ENCODE data around the gene UST. TPM values are rescaled to one million over a fixed set of nuclear protein-coding genes. Genes with fewer than 3 reads are reported as not detected.

Gene UST
- total RNA-seq, 1 donor from 2014 or later, result 33.3 TPM

- no peak overlapping the region for H3K4me3 ChIP-seq
- peaks cover 23% of the 10 kb centered on the region for H4K20me1 ChIP-seq (ENCODE audit: low read depth)
- no peak overlapping the region for H3K27ac ChIP-seq
- peaks cover 14% of the 10 kb centered on the region for H3K4me1 ChIP-seq
- Mint-ChIP-seq H3K4me3 (no peak overlapping the region), H3K9me3 (no peaks in the 10 kb centered on the region), H3K4me1 (peaks cover 11% of the 10 kb centered on the region), H3K27me3 (ENCODE audit: insufficient read depth, low read depth) (no peaks in the 10 kb centered on the region), H3K36me3 (peaks cover 3% of the 10 kb centered on the region), H3K27ac (no peak overlapping the region)
- H3K79me2 ChIP-seq (ENCODE audit: low read depth), result peaks cover 26% of the 10 kb centered on the region
- no peaks in the 10 kb centered on the region for H3K27me3 ChIP-seq
- H2AFZ ChIP-seq (replicated peaks), result no peak overlapping the region
- no peak overlapping the region for H3K9ac ChIP-seq
- no peaks in the 10 kb centered on the region for H3K9me3 ChIP-seq (ENCODE audit: low read depth)
- no peaks in the 10 kb centered on the region for H3F3A ChIP-seq (ENCODE audit: low read depth)
- TF ChIP-seq EZH2 (IDR thresholded peaks at IDR 0.05) (no peak), EZH2phosphoT487 (IDR thresholded peaks at IDR 0.05) (no peak), CTCF (IDR thresholded peaks at IDR 0.05) (no peak)
- DNase-seq (ENCODE audit: low spot score), result no peak
- no peaks in the 10 kb centered on the region for H3K36me3 ChIP-seq
- H3K4me2 ChIP-seq, result no peak overlapping the region
Measured at GRCh38 chr6:148932208-148932607, 185.4 kb downstream of the UST start.

- H3K27me3 ChIP-seq, result no peaks in the 10 kb centered on the region
- H3K4me2 ChIP-seq, result no peak overlapping the region
- peaks cover 14% of the 10 kb centered on the region for H3K4me1 ChIP-seq
- no peak overlapping the region for H3K4me3 ChIP-seq
- no peak overlapping the region for H3K27ac ChIP-seq
- no peaks in the 10 kb centered on the region for H3F3A ChIP-seq (ENCODE audit: low read depth)
- no peak for DNase-seq (ENCODE audit: low spot score)
- TF ChIP-seq EZH2 (IDR thresholded peaks at IDR 0.05), result no peak
- TF ChIP-seq CTCF (IDR thresholded peaks at IDR 0.05), result no peak
- TF ChIP-seq EZH2phosphoT487 (IDR thresholded peaks at IDR 0.05), result no peak
- no peaks in the 10 kb centered on the region for H3K9me3 ChIP-seq (ENCODE audit: low read depth)
- H3K36me3 Mint-ChIP-seq, result peaks cover 3% of the 10 kb centered on the region
- no peaks in the 10 kb centered on the region for H3K27me3 Mint-ChIP-seq (ENCODE audit: insufficient read depth, low read depth)
- no peak overlapping the region for H3K27ac Mint-ChIP-seq
- no peaks in the 10 kb centered on the region for H3K9me3 Mint-ChIP-seq
- no peaks in the 10 kb centered on the region for H3K36me3 ChIP-seq
- no peak overlapping the region for H3K9ac ChIP-seq
- no peak overlapping the region for H3K4me3 Mint-ChIP-seq
- peaks cover 23% of the 10 kb centered on the region for H4K20me1 ChIP-seq (ENCODE audit: low read depth)
- H2AFZ ChIP-seq (replicated peaks), result no peak overlapping the region
- peaks cover 11% of the 10 kb centered on the region for H3K4me1 Mint-ChIP-seq
- peaks cover 26% of the 10 kb centered on the region for H3K79me2 ChIP-seq (ENCODE audit: low read depth)
Measured at GRCh38 chr6:148932731-148933130, 185.9 kb downstream of the UST start.

GRCh38 chr6:148934539-148934938 lies 187.7 kb downstream of the UST start:
- Mint-ChIP-seq H3K27me3 (ENCODE audit: insufficient read depth, low read depth) (no peaks in the 10 kb centered on the region), H3K9me3 (no peaks in the 10 kb centered on the region), H3K4me1 (peaks cover 11% of the 10 kb centered on the region), H3K4me3 (no peak overlapping the region), H3K27ac (no peak overlapping the region), H3K36me3 (peaks cover 3% of the 10 kb centered on the region)
- Histone ChIP-seq H2AFZ (replicated peaks) (no peak overlapping the region), H3K27me3 (no peaks in the 10 kb centered on the region), H3K79me2 (ENCODE audit: low read depth) (peaks cover 34% of the 10 kb centered on the region), H3K4me1 (peaks cover 14% of the 10 kb centered on the region), H4K20me1 (ENCODE audit: low read depth) (peaks cover 23% of the 10 kb centered on the region), H3K27ac (no peak overlapping the region), H3K36me3 (no peaks in the 10 kb centered on the region), H3K4me3 (no peak overlapping the region), H3K9ac (no peak overlapping the region), H3F3A (ENCODE audit: low read depth) (no peaks in the 10 kb centered on the region), H3K9me3 (ENCODE audit: low read depth) (no peaks in the 10 kb centered on the region), H3K4me2 (no peak overlapping the region)
- TF ChIP-seq CTCF (IDR thresholded peaks at IDR 0.05), result no peak
- TF ChIP-seq EZH2 (IDR thresholded peaks at IDR 0.05), result no peak
- no peak for TF ChIP-seq EZH2phosphoT487 (IDR thresholded peaks at IDR 0.05)
- no peak for DNase-seq (ENCODE audit: low spot score)
